Adrenal gland (tissue), 5 donors: ENCODE results near the gene PTER.

Experiments
- POLR2A ChIP-seq, 2 donors: fragments of 450-650 bp; IDR thresholded peaks; one replicate each; pipeline ENCODE4 v1.6.1; 2017; ENCODE audit warnings: antibody characterized with exemption in 2 of 2, mild to moderate bottlenecking in 2 of 2, moderate library complexity in 1 of 2
- TF ChIP-seq, protein P1 (sequence below), 6 experiments: fragments of 450-650 bp in 4 of 6; fragments of 200-600 bp in 2 of 6; sonication (generic) in 1 of 6; IDR thresholded peaks; 1 replicate in 5 of 6; 2 replicates in 1 of 6; pipeline versions ENCODE4 v1.5.1 to v1.8.0; 2016 to 2021; ENCODE audit warnings: antibody characterized with exemption in 6 of 6, mild to moderate bottlenecking in 2 of 6, moderate library complexity in 1 of 6
- donor health status: DM: no; HTN: no; CAD: no.

- TF ChIP-seq, protein P1, sequence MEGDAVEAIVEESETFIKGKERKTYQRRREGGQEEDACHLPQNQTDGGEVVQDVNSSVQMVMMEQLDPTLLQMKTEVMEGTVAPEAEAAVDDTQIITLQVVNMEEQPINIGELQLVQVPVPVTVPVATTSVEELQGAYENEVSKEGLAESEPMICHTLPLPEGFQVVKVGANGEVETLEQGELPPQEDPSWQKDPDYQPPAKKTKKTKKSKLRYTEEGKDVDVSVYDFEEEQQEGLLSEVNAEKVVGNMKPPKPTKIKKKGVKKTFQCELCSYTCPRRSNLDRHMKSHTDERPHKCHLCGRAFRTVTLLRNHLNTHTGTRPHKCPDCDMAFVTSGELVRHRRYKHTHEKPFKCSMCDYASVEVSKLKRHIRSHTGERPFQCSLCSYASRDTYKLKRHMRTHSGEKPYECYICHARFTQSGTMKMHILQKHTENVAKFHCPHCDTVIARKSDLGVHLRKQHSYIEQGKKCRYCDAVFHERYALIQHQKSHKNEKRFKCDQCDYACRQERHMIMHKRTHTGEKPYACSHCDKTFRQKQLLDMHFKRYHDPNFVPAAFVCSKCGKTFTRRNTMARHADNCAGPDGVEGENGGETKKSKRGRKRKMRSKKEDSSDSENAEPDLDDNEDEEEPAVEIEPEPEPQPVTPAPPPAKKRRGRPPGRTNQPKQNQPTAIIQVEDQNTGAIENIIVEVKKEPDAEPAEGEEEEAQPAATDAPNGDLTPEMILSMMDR (IDR thresholded peaks at IDR 0.05) = no peak
- no peak for TF ChIP-seq POLR2A (IDR thresholded peaks at IDR 0.05)
These were observed 707 bp downstream of the PTER start for GRCh38 chr10:16437540-16437894.
